ENCODE data around the gene PHLDA2. TPM values are rescaled to one million over a fixed set of nuclear protein-coding genes. Genes with fewer than 3 reads are reported as not detected.

PHLDA2 gene
- total and polyA plus RNA-seq, 2 experiments from 2014 or later = 3.8 to 16.5 TPM

DNA sequence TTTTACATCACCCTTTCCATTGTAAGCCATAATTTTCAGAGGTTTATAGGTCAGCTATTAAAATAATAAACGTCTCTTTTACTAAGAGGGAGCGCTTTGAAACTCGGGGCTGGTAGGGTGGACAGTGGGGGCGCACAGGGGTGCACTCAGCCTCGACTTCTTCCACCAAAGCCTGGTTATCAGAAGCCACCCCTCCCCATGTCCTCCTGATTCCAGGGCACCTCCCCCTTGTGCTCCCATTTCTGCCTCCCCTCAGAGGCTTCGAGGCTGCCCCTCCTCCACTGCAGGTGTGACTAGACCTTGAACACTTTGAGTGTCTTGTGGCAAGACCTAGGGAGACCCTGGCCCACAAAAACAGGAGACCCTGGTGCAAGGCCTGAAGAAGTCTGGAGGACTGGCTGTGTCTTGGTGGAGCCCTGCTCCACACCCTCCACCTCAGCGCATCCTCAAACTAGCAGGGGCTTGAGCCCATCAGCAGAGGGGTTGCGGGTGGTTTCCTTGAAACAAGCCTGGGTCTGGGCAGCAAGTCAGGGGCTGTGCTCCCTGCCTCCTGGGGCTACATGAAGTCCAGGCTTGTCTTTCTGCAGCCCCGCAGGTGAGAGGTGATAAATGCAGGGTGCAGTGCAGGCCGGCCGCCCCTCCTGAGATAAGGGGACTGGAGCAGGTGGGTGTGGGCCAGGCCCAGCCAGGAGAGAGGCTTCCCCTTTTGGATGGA, 46.7 kb downstream of the PHLDA2 start:
- peaks cover 6% of the 10 kb centered on the region for H3K36me3 Mint-ChIP-seq (ENCODE audit: low read depth)
- Histone ChIP-seq H3K4me3 (no peak overlapping the region), H3F3A (replicated peaks; ENCODE audit: low read depth) (peaks cover 11% of the 10 kb centered on the region; the same call in 1 of the 2 replicates), H3K36me3 (ENCODE audit: insufficient read depth) (no peaks in the 10 kb centered on the region), H3K27me3 (ENCODE audit: insufficient read depth) (peaks cover 82% of the 10 kb centered on the region), H3K4me1 (ENCODE audit: insufficient read depth) (peaks cover 27% of the 10 kb centered on the region), H3K27ac (ENCODE audit: low read depth) (no peak overlapping the region), H2AFZ (no peak overlapping the region), H4K20me1 (replicated peaks; ENCODE audit: insufficient read depth) (peaks cover 5% of the 10 kb centered on the region; the same call in 1 of the 2 replicates), H3K9me2 (ENCODE audit: insufficient read depth) (no peaks in the 10 kb centered on the region), H3K79me2 (replicated peaks; ENCODE audit: insufficient read depth) (no peaks in the 10 kb centered on the region), H3K4me2 (0 out of 2 replicates have a peak overlapping the region, but pooled peaks have one; percentile 85)
- ATAC-seq (peak; percentile 11), DNase-seq (ENCODE audit: low spot score) (peak; percentile 50)
- TF ChIP-seq CREB1 (CRISPR knock-in tag; IDR thresholded peaks at IDR 0.05; ENCODE audit: low read depth) (no peak), ZNF331 (CRISPR knock-in tag; IDR thresholded peaks at IDR 0.05; ENCODE audit: low read depth) (no peak), EZH2phosphoT487 (IDR thresholded peaks at IDR 0.05; ENCODE audit: unreplicated experiment) (no peak), STAT1 (IDR thresholded peaks at IDR 0.05; ENCODE audit: unreplicated experiment) (no peak), EZH2 (IDR thresholded peaks at IDR 0.05; ENCODE audit: low read depth, unreplicated experiment) (no peak), JUNB (IDR thresholded peaks at IDR 0.05; ENCODE audit: unreplicated experiment) (no peak), NANOG (IDR thresholded peaks at IDR 0.05; ENCODE audit: borderline replicate concordance) (no peak), POLR2AphosphoS5 (IDR thresholded peaks at IDR 0.05; ENCODE audit: low read depth) (no peak), ZNF114 (CRISPR knock-in tag; IDR thresholded peaks at IDR 0.05) (no peak)
- TF ChIP-seq, protein P1, sequence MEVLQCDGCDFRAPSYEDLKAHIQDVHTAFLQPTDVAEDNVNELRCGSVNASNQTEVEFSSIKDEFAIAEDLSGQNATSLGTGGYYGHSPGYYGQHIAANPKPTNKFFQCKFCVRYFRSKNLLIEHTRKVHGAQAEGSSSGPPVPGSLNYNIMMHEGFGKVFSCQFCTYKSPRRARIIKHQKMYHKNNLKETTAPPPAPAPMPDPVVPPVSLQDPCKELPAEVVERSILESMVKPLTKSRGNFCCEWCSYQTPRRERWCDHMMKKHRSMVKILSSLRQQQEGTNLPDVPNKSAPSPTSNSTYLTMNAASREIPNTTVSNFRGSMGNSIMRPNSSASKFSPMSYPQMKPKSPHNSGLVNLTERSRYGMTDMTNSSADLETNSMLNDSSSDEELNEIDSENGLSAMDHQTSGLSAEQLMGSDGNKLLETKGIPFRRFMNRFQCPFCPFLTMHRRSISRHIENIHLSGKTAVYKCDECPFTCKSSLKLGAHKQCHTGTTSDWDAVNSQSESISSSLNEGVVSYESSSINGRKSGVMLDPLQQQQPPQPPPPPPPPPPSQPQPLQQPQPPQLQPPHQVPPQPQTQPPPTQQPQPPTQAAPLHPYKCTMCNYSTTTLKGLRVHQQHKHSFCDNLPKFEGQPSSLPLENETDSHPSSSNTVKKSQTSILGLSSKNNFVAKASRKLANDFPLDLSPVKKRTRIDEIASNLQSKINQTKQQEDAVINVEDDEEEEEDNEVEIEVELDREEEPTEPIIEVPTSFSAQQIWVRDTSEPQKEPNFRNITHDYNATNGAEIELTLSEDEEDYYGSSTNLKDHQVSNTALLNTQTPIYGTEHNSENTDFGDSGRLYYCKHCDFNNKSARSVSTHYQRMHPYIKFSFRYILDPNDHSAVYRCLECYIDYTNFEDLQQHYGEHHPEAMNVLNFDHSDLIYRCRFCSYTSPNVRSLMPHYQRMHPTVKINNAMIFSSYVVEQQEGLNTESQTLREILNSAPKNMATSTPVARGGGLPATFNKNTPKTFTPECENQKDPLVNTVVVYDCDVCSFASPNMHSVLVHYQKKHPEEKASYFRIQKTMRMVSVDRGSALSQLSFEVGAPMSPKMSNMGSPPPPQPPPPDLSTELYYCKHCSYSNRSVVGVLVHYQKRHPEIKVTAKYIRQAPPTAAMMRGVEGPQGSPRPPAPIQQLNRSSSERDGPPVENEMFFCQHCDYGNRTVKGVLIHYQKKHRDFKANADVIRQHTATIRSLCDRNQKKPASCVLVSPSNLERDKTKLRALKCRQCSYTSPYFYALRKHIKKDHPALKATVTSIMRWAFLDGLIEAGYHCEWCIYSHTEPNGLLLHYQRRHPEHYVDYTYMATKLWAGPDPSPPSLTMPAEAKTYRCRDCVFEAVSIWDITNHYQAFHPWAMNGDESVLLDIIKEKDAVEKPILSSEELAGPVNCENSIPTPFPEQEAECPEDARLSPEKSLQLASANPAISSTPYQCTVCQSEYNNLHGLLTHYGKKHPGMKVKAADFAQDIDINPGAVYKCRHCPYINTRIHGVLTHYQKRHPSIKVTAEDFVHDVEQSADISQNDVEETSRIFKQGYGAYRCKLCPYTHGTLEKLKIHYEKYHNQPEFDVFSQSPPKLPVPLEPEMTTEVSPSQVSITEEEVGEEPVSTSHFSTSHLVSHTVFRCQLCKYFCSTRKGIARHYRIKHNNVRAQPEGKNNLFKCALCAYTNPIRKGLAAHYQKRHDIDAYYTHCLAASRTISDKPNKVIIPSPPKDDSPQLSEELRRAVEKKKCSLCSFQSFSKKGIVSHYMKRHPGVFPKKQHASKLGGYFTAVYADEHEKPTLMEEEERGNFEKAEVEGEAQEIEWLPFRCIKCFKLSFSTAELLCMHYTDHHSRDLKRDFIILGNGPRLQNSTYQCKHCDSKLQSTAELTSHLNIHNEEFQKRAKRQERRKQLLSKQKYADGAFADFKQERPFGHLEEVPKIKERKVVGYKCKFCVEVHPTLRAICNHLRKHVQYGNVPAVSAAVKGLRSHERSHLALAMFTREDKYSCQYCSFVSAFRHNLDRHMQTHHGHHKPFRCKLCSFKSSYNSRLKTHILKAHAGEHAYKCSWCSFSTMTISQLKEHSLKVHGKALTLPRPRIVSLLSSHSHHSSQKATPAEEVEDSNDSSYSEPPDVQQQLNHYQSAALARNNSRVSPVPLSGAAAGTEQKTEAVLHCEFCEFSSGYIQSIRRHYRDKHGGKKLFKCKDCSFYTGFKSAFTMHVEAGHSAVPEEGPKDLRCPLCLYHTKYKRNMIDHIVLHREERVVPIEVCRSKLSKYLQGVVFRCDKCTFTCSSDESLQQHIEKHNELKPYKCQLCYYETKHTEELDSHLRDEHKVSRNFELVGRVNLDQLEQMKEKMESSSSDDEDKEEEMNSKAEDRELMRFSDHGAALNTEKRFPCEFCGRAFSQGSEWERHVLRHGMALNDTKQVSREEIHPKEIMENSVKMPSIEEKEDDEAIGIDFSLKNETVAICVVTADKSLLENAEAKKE (CRISPR knock-in tag; IDR thresholded peaks at IDR 0.05) = no peak
- TF ChIP-seq, protein P2, sequence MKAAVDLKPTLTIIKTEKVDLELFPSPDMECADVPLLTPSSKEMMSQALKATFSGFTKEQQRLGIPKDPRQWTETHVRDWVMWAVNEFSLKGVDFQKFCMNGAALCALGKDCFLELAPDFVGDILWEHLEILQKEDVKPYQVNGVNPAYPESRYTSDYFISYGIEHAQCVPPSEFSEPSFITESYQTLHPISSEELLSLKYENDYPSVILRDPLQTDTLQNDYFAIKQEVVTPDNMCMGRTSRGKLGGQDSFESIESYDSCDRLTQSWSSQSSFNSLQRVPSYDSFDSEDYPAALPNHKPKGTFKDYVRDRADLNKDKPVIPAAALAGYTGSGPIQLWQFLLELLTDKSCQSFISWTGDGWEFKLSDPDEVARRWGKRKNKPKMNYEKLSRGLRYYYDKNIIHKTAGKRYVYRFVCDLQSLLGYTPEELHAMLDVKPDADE (IDR thresholded peaks at IDR 0.05) = no peak
- TF ChIP-seq, protein P3, sequence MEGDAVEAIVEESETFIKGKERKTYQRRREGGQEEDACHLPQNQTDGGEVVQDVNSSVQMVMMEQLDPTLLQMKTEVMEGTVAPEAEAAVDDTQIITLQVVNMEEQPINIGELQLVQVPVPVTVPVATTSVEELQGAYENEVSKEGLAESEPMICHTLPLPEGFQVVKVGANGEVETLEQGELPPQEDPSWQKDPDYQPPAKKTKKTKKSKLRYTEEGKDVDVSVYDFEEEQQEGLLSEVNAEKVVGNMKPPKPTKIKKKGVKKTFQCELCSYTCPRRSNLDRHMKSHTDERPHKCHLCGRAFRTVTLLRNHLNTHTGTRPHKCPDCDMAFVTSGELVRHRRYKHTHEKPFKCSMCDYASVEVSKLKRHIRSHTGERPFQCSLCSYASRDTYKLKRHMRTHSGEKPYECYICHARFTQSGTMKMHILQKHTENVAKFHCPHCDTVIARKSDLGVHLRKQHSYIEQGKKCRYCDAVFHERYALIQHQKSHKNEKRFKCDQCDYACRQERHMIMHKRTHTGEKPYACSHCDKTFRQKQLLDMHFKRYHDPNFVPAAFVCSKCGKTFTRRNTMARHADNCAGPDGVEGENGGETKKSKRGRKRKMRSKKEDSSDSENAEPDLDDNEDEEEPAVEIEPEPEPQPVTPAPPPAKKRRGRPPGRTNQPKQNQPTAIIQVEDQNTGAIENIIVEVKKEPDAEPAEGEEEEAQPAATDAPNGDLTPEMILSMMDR (conservative IDR thresholded peaks at IDR 0.05; ENCODE audit: low read depth in 2 of 2) = no peak
- TF ChIP-seq, protein P4, sequence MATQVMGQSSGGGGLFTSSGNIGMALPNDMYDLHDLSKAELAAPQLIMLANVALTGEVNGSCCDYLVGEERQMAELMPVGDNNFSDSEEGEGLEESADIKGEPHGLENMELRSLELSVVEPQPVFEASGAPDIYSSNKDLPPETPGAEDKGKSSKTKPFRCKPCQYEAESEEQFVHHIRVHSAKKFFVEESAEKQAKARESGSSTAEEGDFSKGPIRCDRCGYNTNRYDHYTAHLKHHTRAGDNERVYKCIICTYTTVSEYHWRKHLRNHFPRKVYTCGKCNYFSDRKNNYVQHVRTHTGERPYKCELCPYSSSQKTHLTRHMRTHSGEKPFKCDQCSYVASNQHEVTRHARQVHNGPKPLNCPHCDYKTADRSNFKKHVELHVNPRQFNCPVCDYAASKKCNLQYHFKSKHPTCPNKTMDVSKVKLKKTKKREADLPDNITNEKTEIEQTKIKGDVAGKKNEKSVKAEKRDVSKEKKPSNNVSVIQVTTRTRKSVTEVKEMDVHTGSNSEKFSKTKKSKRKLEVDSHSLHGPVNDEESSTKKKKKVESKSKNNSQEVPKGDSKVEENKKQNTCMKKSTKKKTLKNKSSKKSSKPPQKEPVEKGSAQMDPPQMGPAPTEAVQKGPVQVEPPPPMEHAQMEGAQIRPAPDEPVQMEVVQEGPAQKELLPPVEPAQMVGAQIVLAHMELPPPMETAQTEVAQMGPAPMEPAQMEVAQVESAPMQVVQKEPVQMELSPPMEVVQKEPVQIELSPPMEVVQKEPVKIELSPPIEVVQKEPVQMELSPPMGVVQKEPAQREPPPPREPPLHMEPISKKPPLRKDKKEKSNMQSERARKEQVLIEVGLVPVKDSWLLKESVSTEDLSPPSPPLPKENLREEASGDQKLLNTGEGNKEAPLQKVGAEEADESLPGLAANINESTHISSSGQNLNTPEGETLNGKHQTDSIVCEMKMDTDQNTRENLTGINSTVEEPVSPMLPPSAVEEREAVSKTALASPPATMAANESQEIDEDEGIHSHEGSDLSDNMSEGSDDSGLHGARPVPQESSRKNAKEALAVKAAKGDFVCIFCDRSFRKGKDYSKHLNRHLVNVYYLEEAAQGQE (IDR thresholded peaks at IDR 0.05; ENCODE audit: unreplicated experiment) = no peak
- H3K27me3 Mint-ChIP-seq (ENCODE audit: insufficient read depth, low read depth, poor library complexity) = peaks cover 49% of the 10 kb centered on the region
- H3K4me3 Mint-ChIP-seq = peak overlapping the region; percentile 69
- H3K4me1 Mint-ChIP-seq = peaks cover 23% of the 10 kb centered on the region
- peaks cover 6% of the 10 kb centered on the region; the same call in 2 of the 3 replicates for H3K9me3 Mint-ChIP-seq
- H3K27ac Mint-ChIP-seq = no peak overlapping the region
